ENCODE results near the gene UNCX.

DNA sequence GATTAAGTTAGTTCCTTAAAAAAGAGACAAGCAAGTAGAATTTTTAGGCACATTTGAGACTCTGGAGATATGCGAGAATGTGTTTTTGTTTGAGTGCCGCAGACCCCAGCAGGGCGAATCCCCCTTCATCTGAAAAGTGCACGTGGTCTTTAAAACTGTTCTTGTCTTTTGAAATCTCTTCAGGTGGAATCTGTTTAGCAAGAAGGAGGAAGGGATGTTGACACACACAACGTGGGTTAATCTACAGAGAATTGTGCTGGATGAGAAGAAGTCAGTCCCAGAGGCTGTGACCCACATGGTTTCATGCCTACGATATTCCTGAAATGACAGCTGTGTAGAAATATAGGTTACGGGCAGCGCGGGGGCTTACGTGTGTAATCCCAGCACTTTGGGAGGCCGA is 45.5 kb upstream of the UNCX start:
- TF ChIP-seq, protein P1, sequence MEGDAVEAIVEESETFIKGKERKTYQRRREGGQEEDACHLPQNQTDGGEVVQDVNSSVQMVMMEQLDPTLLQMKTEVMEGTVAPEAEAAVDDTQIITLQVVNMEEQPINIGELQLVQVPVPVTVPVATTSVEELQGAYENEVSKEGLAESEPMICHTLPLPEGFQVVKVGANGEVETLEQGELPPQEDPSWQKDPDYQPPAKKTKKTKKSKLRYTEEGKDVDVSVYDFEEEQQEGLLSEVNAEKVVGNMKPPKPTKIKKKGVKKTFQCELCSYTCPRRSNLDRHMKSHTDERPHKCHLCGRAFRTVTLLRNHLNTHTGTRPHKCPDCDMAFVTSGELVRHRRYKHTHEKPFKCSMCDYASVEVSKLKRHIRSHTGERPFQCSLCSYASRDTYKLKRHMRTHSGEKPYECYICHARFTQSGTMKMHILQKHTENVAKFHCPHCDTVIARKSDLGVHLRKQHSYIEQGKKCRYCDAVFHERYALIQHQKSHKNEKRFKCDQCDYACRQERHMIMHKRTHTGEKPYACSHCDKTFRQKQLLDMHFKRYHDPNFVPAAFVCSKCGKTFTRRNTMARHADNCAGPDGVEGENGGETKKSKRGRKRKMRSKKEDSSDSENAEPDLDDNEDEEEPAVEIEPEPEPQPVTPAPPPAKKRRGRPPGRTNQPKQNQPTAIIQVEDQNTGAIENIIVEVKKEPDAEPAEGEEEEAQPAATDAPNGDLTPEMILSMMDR (IDR thresholded peaks at IDR 0.05; ENCODE audit: low read depth, low read length): no peak
- no peak for TF ChIP-seq POLR2A (IDR thresholded peaks at IDR 0.05; ENCODE audit: extremely low read depth, insufficient read length)
- TF ChIP-seq, protein P2, sequence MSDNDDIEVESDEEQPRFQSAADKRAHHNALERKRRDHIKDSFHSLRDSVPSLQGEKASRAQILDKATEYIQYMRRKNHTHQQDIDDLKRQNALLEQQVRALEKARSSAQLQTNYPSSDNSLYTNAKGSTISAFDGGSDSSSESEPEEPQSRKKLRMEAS (IDR thresholded peaks at IDR 0.05; ENCODE audit: low read depth, low read length): peak; percentile 80
- TF ChIP-seq MYC (IDR thresholded peaks at IDR 0.05; ENCODE audit: low read depth, low read length): peak; percentile 65

All from NB4 (cell line).